Measurements from ENCODE around the gene CA5A.
"Not testable (repeated sequence)": the region's sequence is repeated elsewhere in the genome, so short reads cannot be mapped to it uniquely, and the experiment has no call there.

GRCh38 chr16:87896924-87897520 lies 39.3 kb downstream of the CA5A start:
- TF ChIP-seq NFIC (IDR thresholded peaks at IDR 0.05; ENCODE audit: low read length); KAT2B (IDR thresholded peaks at IDR 0.05; ENCODE audit: borderline replicate concordance, low read depth, low read length); SIN3A (IDR thresholded peaks at IDR 0.05; ENCODE audit: borderline replicate concordance, low read depth, low read length); KAT7 (CRISPR knock-in tag; IDR thresholded peaks at IDR 0.05; ENCODE audit: borderline replicate concordance); GTF2F1 (IDR thresholded peaks at IDR 0.05; ENCODE audit: low read length); HNRNPLL (IDR thresholded peaks at IDR 0.05; ENCODE audit: low read depth, low read length, poor library complexity, severe bottlenecking); ZBTB10 (CRISPR knock-in tag; IDR thresholded peaks at IDR 0.05; ENCODE audit: borderline replicate concordance); U2AF2 (IDR thresholded peaks at IDR 0.05; ENCODE audit: low read depth, low read length); ZNF670 (CRISPR knock-in tag; IDR thresholded peaks at IDR 0.05; ENCODE audit: borderline replicate concordance); RAD51 (IDR thresholded peaks at IDR 0.05; ENCODE audit: borderline replicate concordance); FOXM1 (CRISPR knock-in tag; IDR thresholded peaks at IDR 0.05); ZNF724P (CRISPR knock-in tag; IDR thresholded peaks at IDR 0.05; ENCODE audit: borderline replicate concordance); POLR2AphosphoS2 (IDR thresholded peaks at IDR 0.05; ENCODE audit: low read depth, low read length): not testable (repeated sequence)
- TF ChIP-seq, protein P1, sequence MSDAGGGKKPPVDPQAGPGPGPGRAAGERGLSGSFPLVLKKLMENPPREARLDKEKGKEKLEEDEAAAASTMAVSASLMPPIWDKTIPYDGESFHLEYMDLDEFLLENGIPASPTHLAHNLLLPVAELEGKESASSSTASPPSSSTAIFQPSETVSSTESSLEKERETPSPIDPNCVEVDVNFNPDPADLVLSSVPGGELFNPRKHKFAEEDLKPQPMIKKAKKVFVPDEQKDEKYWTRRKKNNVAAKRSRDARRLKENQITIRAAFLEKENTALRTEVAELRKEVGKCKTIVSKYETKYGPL (CRISPR knock-in tag; IDR thresholded peaks at IDR 0.05), result not testable (repeated sequence)
